H1 (cell line): ENCODE measurements around the gene GPD1.

Source experiments
- ASH2L ChIP-seq: fragments of 200-600, 300-600 bp; sonication (generic); IDR thresholded peaks from one replicate; pipeline ENCODE4 v1.7.1; 2017; ENCODE audit warnings: low read length
- BRCA1 ChIP-seq: IDR thresholded peaks from 2 replicates; pipeline ENCODE4 v1.6.1; 2012; ENCODE audit warnings: low read depth, low read length, improper control_type of control experiment
- CREB1 ChIP-seq: IDR thresholded peaks from 2 replicates; pipeline ENCODE4 v1.6.1; 2012; ENCODE audit warnings: inconsistent platforms
- CTCF ChIP-seq, 3 experiments: IDR thresholded peaks; 1 replicate in 2 of 3; 2 replicates in 1 of 3; pipeline versions ENCODE4 v1.5.1 to v1.6.1; 2011; ENCODE audit warnings: low read length in 3 of 3, mild to moderate bottlenecking in 3 of 3, inconsistent platforms in 2 of 3, low read depth in 1 of 3, moderate library complexity in 1 of 3; ENCODE audit not compliant: insufficient read depth in 1 of 3; ENCODE audit errors: control extremely low read depth in 1 of 3
- EP300 ChIP-seq, 2 experiments: IDR thresholded peaks; 1 replicate in 1 of 2; 2 replicates in 1 of 2; pipeline ENCODE4 v1.6.1; 2011 to 2012; ENCODE audit warnings: low read depth in 2 of 2, low read length in 2 of 2, mild to moderate bottlenecking in 2 of 2, borderline replicate concordance in 1 of 2, inconsistent platforms in 1 of 2, moderate library complexity in 1 of 2
- EZH2 ChIP-seq: fragments of 200-600 bp; sonication (generic); IDR thresholded peaks from 2 replicates; pipeline ENCODE4 v1.7.1; 2012; ENCODE audit warnings: low read depth, mild to moderate bottlenecking, moderate library complexity, low read length, inconsistent platforms; ENCODE audit not compliant: severe bottlenecking
- GABPA ChIP-seq: IDR thresholded peaks from 2 replicates; pipeline ENCODE4 v1.6.1; 2011; ENCODE audit warnings: mild to moderate bottlenecking, low read length, moderate library complexity, borderline replicate concordance; ENCODE audit not compliant: insufficient read depth
- KDM4A ChIP-seq: IDR thresholded peaks from one replicate; pipeline ENCODE4 v1.7.1; 2012; ENCODE audit warnings: low read depth, mild to moderate bottlenecking, moderate library complexity, low read length, inconsistent platforms; ENCODE audit not compliant: severe bottlenecking
- MAX ChIP-seq: IDR thresholded peaks from 2 replicates; pipeline ENCODE4 v1.6.1; 2012; ENCODE audit warnings: inconsistent platforms
- POLR2A ChIP-seq, 2 experiments: IDR thresholded peaks; 1 replicate in 1 of 2; 2 replicates in 1 of 2; pipeline ENCODE4 v1.6.1; 2011; ENCODE audit warnings: low read depth in 2 of 2, low read length in 2 of 2, mild to moderate bottlenecking in 2 of 2; ENCODE audit errors: control extremely low read depth in 1 of 2
- POLR2AphosphoS5 ChIP-seq: IDR thresholded peaks from 2 replicates; pipeline ENCODE4 v1.6.1; 2011; ENCODE audit warnings: low read depth, low read length
- RAD21 ChIP-seq, 2 experiments: IDR thresholded peaks in 1 of 2; conservative IDR thresholded peaks in 1 of 2; 2 replicates each; pipeline ENCODE4 v1.6.1; 2011; ENCODE audit warnings: low read depth in 2 of 2, low read length in 2 of 2, improper control_type of control experiment in 1 of 2, inconsistent platforms in 1 of 2, mild to moderate bottlenecking in 1 of 2, moderate library complexity in 1 of 2
- SIN3A ChIP-seq, 2 experiments: IDR thresholded peaks in 1 of 2; conservative IDR thresholded peaks in 1 of 2; 2 replicates each; pipeline ENCODE4 v1.6.1; 2011 to 2012; ENCODE audit warnings: low read length in 2 of 2, improper control_type of control experiment in 1 of 2, low read depth in 1 of 2, mild to moderate bottlenecking in 1 of 2
- TEAD4 ChIP-seq: IDR thresholded peaks from 2 replicates; pipeline ENCODE4 v1.6.1; 2012; ENCODE audit warnings: low read depth, low read length, inconsistent platforms, mixed read lengths

- no peak for TF ChIP-seq ASH2L
- no peak for TF ChIP-seq GABPA
- no peak for TF ChIP-seq KDM4A
- no peak for TF ChIP-seq CREB1
- TF ChIP-seq CTCF (IDR thresholded peaks at IDR 0.05; ENCODE audit: control extremely low read depth in 1 of 3, insufficient read depth in 1 of 3, low read depth in 1 of 3, low read length in 3 of 3), result no peak
- TF ChIP-seq RAD21 (IDR thresholded peaks at IDR 0.05 in 1 of 2, conservative IDR thresholded peaks at IDR 0.05 in 1 of 2; ENCODE audit: low read depth in 2 of 2, low read length in 2 of 2), result no peak
- no peak for TF ChIP-seq POLR2A (IDR thresholded peaks at IDR 0.05; ENCODE audit: control extremely low read depth in 1 of 2, low read depth in 2 of 2, low read length in 2 of 2)
- TF ChIP-seq POLR2AphosphoS5, result no peak
- no peak for TF ChIP-seq SIN3A (conservative IDR thresholded peaks at IDR 0.05 in 1 of 2, IDR thresholded peaks at IDR 0.05 in 1 of 2; ENCODE audit: low read depth in 1 of 2, low read length in 2 of 2)
- TF ChIP-seq BRCA1, result no peak
- no peak for TF ChIP-seq EZH2
- no peak for TF ChIP-seq TEAD4
- no peak for TF ChIP-seq MAX
- TF ChIP-seq EP300 (IDR thresholded peaks at IDR 0.05; ENCODE audit: borderline replicate concordance in 1 of 2, low read depth in 2 of 2, low read length in 2 of 2), result no peak
These were observed 16.7 kb downstream of the GPD1 start for GRCh38 chr12:50120521-50120920.
